Measurements from ENCODE around the gene HSD17B1. TPM values are rescaled to one million over a fixed set of nuclear protein-coding genes. Genes with fewer than 3 reads are reported as not detected.

Gene HSD17B1
- total RNA-seq, 1 donor from 2014 or later: 1.8 TPM

DNA sequence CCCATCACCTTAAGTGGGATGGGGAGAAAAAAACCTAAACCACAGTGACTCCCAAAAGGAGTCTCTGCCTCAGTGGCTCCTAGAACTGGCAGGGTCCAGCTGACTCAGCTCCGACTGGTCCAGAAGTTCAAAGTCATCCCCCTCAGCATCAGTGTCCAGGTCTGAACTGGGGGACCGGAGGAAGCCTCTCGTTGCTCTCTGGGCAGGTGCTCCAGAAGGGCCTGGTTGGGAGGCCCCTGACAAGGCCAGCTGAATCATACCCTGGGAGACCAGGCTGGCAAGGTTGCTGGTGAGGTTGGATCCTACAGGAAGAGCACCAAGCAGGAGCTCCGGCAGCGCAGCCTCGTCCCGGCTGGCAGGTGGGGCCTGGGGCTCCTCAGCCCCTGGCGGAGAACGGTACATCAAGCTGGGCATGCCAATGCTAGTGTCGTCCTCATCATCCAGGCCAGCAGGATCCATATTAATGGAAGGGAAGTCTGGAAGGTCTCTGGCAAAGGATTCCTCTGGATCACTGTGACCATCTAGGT lies 29.1 kb downstream of the HSD17B1 start:
- TF ChIP-seq, protein P1, sequence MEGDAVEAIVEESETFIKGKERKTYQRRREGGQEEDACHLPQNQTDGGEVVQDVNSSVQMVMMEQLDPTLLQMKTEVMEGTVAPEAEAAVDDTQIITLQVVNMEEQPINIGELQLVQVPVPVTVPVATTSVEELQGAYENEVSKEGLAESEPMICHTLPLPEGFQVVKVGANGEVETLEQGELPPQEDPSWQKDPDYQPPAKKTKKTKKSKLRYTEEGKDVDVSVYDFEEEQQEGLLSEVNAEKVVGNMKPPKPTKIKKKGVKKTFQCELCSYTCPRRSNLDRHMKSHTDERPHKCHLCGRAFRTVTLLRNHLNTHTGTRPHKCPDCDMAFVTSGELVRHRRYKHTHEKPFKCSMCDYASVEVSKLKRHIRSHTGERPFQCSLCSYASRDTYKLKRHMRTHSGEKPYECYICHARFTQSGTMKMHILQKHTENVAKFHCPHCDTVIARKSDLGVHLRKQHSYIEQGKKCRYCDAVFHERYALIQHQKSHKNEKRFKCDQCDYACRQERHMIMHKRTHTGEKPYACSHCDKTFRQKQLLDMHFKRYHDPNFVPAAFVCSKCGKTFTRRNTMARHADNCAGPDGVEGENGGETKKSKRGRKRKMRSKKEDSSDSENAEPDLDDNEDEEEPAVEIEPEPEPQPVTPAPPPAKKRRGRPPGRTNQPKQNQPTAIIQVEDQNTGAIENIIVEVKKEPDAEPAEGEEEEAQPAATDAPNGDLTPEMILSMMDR (IDR thresholded peaks at IDR 0.05; ENCODE audit: insufficient read depth, low read length, poor library complexity, severe bottlenecking): no peak
- no peaks in the 10 kb centered on the region for H3K27me3 ChIP-seq (ENCODE audit: control insufficient read depth, insufficient read depth, low read length)
- no peak for DNase-seq (ENCODE audit: low read depth)
- peaks cover 2% of the 10 kb centered on the region for H3K36me3 ChIP-seq (ENCODE audit: control insufficient read depth, insufficient read depth, low read length)
- H3K4me3 ChIP-seq (ENCODE audit: low read depth, low read length): no peak overlapping the region

DNA sequence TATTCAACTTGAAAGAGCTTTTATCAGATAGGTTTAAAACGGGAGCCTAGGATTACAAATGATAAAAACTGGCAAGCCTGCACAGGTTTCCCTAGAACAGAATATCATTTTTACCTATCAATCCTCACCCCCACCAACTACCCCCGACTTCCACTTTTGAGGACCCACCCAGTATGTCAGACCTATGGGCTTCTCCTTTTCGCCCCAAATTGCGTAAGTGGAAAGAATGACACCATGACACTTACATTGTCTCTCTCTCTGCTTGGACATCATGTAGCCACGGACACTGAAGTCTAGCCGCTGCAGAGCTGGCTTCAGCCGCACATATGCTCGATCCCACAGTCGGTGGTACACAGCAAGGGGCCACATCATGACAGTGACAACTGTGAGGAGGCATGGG lies 32.2 kb downstream of the HSD17B1 start:
- H3K27me3 ChIP-seq (ENCODE audit: control insufficient read depth, insufficient read depth, low read length): no peaks in the 10 kb centered on the region
- H3K4me3 ChIP-seq (ENCODE audit: low read depth, low read length): no peak overlapping the region
- TF ChIP-seq, protein P1 (IDR thresholded peaks at IDR 0.05; ENCODE audit: insufficient read depth, low read length, poor library complexity, severe bottlenecking): no peak
- H3K36me3 ChIP-seq (ENCODE audit: control insufficient read depth, insufficient read depth, low read length): peaks cover 2% of the 10 kb centered on the region
- no peak for DNase-seq (ENCODE audit: low read depth)

DNA sequence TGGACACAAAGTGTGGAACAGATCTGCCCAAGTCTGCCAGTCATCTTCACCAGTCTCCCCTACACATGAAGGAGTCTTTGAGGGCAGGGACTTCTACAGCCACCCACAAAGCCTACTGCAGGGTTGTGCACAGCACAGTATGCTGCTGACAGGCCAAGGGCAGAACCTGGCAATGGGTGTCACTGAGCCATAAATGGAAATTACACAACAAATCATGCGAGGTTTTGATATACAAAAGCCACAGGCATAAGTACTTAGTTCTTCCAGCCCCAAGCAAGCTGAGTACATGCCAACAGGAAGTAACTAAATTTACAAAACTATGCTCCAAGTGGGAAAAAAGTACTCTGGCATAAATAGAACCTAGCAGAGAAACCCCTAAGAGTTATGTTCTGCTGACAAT lies 32.6 kb downstream of the HSD17B1 start:
- no peaks in the 10 kb centered on the region for H3K27me3 ChIP-seq (ENCODE audit: control insufficient read depth, insufficient read depth, low read length)
- TF ChIP-seq, protein P1 (IDR thresholded peaks at IDR 0.05; ENCODE audit: insufficient read depth, low read length, poor library complexity, severe bottlenecking): no peak
- no peak for DNase-seq (ENCODE audit: low read depth)
- peaks cover 2% of the 10 kb centered on the region for H3K36me3 ChIP-seq (ENCODE audit: control insufficient read depth, insufficient read depth, low read length)
- no peak overlapping the region for H3K4me3 ChIP-seq (ENCODE audit: low read depth, low read length)

DNA sequence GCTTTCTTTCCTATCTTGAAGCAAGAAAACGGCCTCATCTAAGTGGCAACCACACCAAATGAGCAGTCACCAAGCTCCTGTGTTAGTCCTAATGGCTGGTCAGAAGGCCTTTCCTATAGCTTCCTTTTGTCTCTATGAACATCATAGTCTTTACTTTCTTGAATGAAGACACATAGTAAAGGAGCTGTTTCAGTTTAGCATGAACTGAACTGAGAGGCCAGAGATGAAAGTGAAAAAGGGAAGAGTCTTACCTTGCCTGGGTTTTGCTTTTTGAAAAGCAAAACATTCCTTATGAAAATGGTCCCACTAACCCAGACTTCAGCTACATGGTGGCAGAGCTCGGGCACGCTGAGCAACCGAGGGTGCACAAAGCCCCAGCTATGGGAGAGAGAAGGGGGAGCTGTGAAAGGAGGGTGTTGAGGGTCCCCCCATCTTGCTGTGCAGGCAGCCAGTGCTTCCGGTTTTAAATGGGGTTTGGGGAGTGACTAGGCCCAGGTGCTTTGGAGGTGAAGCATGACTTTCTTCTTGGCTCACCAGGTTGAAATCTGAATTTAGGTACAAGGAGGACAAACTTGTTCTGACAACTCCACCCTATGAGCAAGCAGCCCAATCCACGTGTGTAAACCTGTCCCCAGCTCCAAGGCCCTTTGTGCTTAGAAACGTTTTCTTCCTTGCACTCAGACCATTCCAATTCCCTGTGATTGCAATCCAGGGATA lies 33.9 kb downstream of the HSD17B1 start:
- Histone ChIP-seq H3K4me3 (ENCODE audit: low read depth, low read length) (no peak overlapping the region), H3K27me3 (ENCODE audit: control insufficient read depth, insufficient read depth, low read length) (no peaks in the 10 kb centered on the region), H3K36me3 (ENCODE audit: control insufficient read depth, insufficient read depth, low read length) (peaks cover 2% of the 10 kb centered on the region)
- TF ChIP-seq, protein P1 (IDR thresholded peaks at IDR 0.05; ENCODE audit: insufficient read depth, low read length, poor library complexity, severe bottlenecking): no peak
- DNase-seq (ENCODE audit: low read depth): no peak

DNA sequence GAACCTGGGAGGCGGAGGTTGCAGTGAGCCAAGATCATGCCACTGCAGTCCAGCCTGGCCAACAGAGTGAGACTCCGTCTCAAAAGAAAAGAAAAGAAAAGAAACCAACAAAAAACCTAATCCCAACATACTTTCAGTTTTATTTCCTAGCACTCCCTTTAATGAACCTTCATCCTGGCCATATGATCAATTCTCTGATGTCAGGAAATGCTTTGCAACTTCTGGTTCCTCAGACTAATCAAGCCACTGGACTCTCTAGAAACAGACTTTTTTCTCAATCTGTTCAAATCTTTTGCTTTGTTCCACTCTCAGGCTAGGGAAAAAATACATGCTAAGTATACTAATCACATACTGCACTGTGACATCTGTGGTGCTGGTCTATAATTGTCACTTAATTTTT lies 38.2 kb downstream of the HSD17B1 start:
- Histone ChIP-seq H3K36me3 (ENCODE audit: control insufficient read depth, insufficient read depth, low read length) (no peaks in the 10 kb centered on the region), H3K27me3 (ENCODE audit: control insufficient read depth, insufficient read depth, low read length) (no peaks in the 10 kb centered on the region), H3K4me3 (ENCODE audit: low read depth, low read length) (no peak overlapping the region)
- TF ChIP-seq, protein P1 (IDR thresholded peaks at IDR 0.05; ENCODE audit: insufficient read depth, low read length, poor library complexity, severe bottlenecking): no peak
- no peak for DNase-seq (ENCODE audit: low read depth)

DNA sequence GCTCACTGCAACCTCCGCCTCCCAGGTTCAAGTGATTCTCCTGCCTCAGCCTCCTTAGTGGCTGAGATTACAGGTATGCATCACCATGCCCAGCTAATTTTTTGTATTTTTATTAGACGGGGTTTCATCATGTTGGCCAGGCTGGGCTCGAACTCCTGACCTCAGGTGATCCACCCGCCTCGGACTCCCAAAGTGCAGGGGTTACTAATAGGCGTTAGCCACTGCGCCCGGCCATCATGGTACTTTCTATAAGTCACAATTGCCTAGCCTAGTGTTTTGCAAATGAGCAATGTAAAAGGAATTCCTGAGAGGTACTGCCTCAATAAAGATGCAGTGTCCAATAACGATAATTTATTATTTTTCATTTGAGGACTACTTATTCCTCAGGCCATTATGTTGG lies 38.7 kb downstream of the HSD17B1 start:
- H3K4me3 ChIP-seq (ENCODE audit: low read depth, low read length): no peak overlapping the region
- no peaks in the 10 kb centered on the region for H3K36me3 ChIP-seq (ENCODE audit: control insufficient read depth, insufficient read depth, low read length)
- no peaks in the 10 kb centered on the region for H3K27me3 ChIP-seq (ENCODE audit: control insufficient read depth, insufficient read depth, low read length)
- DNase-seq (ENCODE audit: low read depth): no peak
- TF ChIP-seq, protein P1 (IDR thresholded peaks at IDR 0.05; ENCODE audit: insufficient read depth, low read length, poor library complexity, severe bottlenecking): no peak
